Astrocyte (in vitro differentiated cells and primary cell): ENCODE data around the gene LMX1A. TPM values are rescaled to one million over a fixed set of nuclear protein-coding genes. Genes with fewer than 3 reads are reported as not detected.

Experiments
- DNase-seq: peaks from one replicate; pipeline ENCODE4 v3.0.0-alpha.2; 2010; ENCODE audit warnings: low read depth
- FAIRE-seq: peaks from 2 replicates; lab custom pipeline; 2011; peaks lifted over from hg19 to GRCh38; lab: Jason Lieb, UNC
- H2AFZ ChIP-seq: 2 replicates; pipeline ENCODE4 v1.6.0; 2012; ENCODE audit warnings: low read depth, low read length, inconsistent platforms
- H3K27ac ChIP-seq: 2 replicates; pipeline ENCODE4 v1.5.1; 2011; ENCODE audit warnings: low read depth, low read length, inconsistent platforms
- H3K27me3 ChIP-seq: 2 replicates; pipeline ENCODE4 v1.6.0; 2011; ENCODE audit warnings: low read length, inconsistent platforms; ENCODE audit not compliant: insufficient read depth
- H3K36me3 ChIP-seq: 2 replicates; pipeline ENCODE4 v1.5.1; 2011; ENCODE audit warnings: low read length, inconsistent platforms; ENCODE audit not compliant: insufficient read depth
- H3K4me1 ChIP-seq: 2 replicates; pipeline ENCODE4 v1.5.1; 2011; ENCODE audit warnings: low read length, inconsistent platforms; ENCODE audit not compliant: insufficient read depth
- H3K4me2 ChIP-seq: 2 replicates; pipeline ENCODE4 v1.6.0; 2012; ENCODE audit warnings: low read length, inconsistent platforms
- H3K4me3 ChIP-seq: 2 replicates; pipeline ENCODE4 v1.5.1; 2011; ENCODE audit warnings: low read depth, mild to moderate bottlenecking, low read length, inconsistent platforms; ENCODE audit not compliant: insufficient read depth
- H3K79me2 ChIP-seq: 2 replicates; pipeline ENCODE4 v1.6.0; 2012; ENCODE audit warnings: mild to moderate bottlenecking, low read length, inconsistent platforms; ENCODE audit not compliant: insufficient read depth
- H3K9ac ChIP-seq: 2 replicates; pipeline ENCODE4 v1.6.0; 2012; ENCODE audit warnings: mild to moderate bottlenecking, low read length, inconsistent platforms
- H3K9me3 ChIP-seq: 2 replicates; pipeline ENCODE4 v1.5.1; 2012; ENCODE audit warnings: low read depth, mild to moderate bottlenecking, low read length, inconsistent platforms; ENCODE audit not compliant: insufficient read depth
- H4K20me1 ChIP-seq: 2 replicates; pipeline ENCODE4 v1.6.0; 2012; ENCODE audit warnings: low read length, inconsistent platforms; ENCODE audit not compliant: insufficient read depth
- H3K27ac Mint-ChIP-seq: one replicate; pipeline ENCODE4 v1.8.0; 2021; ENCODE audit warnings: mild to moderate bottlenecking, mixed read lengths; ENCODE audit not compliant: unreplicated experiment
- H3K27me3 Mint-ChIP-seq: one replicate; pipeline ENCODE4 v1.8.0; 2021; ENCODE audit warnings: low read depth, mixed read lengths; ENCODE audit not compliant: unreplicated experiment
- H3K36me3 Mint-ChIP-seq: one replicate; pipeline ENCODE4 v1.8.0; 2021; ENCODE audit warnings: low read depth, mixed read lengths; ENCODE audit not compliant: unreplicated experiment
- H3K4me1 Mint-ChIP-seq: one replicate; pipeline ENCODE4 v1.8.0; 2021; ENCODE audit warnings: low read depth, mixed read lengths; ENCODE audit not compliant: unreplicated experiment
- H3K4me3 Mint-ChIP-seq: one replicate; pipeline ENCODE4 v1.8.0; 2021; ENCODE audit warnings: mild to moderate bottlenecking, moderate library complexity, mixed read lengths; ENCODE audit not compliant: unreplicated experiment
- H3K9me3 Mint-ChIP-seq: one replicate; pipeline ENCODE4 v1.8.0; 2021; ENCODE audit warnings: mild to moderate bottlenecking, mixed read lengths; ENCODE audit not compliant: unreplicated experiment
- CTCF ChIP-seq: IDR thresholded peaks from 2 replicates; pipeline ENCODE4 v1.5.1; 2011; ENCODE audit warnings: low read depth, mild to moderate bottlenecking, inconsistent platforms, low read length, moderate library complexity; ENCODE audit not compliant: insufficient read depth
- EZH2 ChIP-seq: IDR thresholded peaks from 2 replicates; pipeline ENCODE4 v1.6.1; 2012; ENCODE audit warnings: mild to moderate bottlenecking, low read length, inconsistent platforms; ENCODE audit not compliant: insufficient read depth
- total RNA-seq: library from RNA; stranded (reverse); gene quantifications from 2 replicates; pipeline ENCODE4 v1.2.1, GENCODE V29; 2021

LMX1A gene
- total RNA-seq, 1 donor from 2014 or later: not detected

GRCh38 chr1:165228676-165229075, 127.8 kb downstream of the LMX1A start:
- FAIRE-seq (no peak), DNase-seq (no peak)
- no peak overlapping the region for H3K27ac Mint-ChIP-seq
- H3K4me3 Mint-ChIP-seq: no peak overlapping the region
- no peak overlapping the region for H3K4me3 ChIP-seq
- H3K36me3 ChIP-seq: no peaks in the 10 kb centered on the region
- H3K79me2 ChIP-seq: no peaks in the 10 kb centered on the region
- no peak overlapping the region for H3K4me2 ChIP-seq
- H2AFZ ChIP-seq: no peak overlapping the region
- H3K4me1 ChIP-seq: no peaks in the 10 kb centered on the region
- peaks cover 7% of the 10 kb centered on the region for H3K9me3 Mint-ChIP-seq
- H3K27me3 ChIP-seq: no peaks in the 10 kb centered on the region
- TF ChIP-seq CTCF (no peak), EZH2 (no peak)
- no peaks in the 10 kb centered on the region for H3K4me1 Mint-ChIP-seq
- H3K27me3 Mint-ChIP-seq: peaks cover 48% of the 10 kb centered on the region
- H3K27ac ChIP-seq: no peak overlapping the region
- no peak overlapping the region for H3K9ac ChIP-seq
- no peaks in the 10 kb centered on the region for H3K36me3 Mint-ChIP-seq
- H4K20me1 ChIP-seq: no peaks in the 10 kb centered on the region
- peaks cover 3% of the 10 kb centered on the region for H3K9me3 ChIP-seq

- Histone ChIP-seq H3K4me3 (no peak overlapping the region), H3K27ac (no peak overlapping the region), H2AFZ (no peak overlapping the region), H3K36me3 (no peaks in the 10 kb centered on the region), H3K9ac (no peak overlapping the region), H3K79me2 (no peaks in the 10 kb centered on the region), H4K20me1 (no peaks in the 10 kb centered on the region), H3K9me3 (peaks cover 3% of the 10 kb centered on the region), H3K4me1 (no peaks in the 10 kb centered on the region), H3K27me3 (no peaks in the 10 kb centered on the region), H3K4me2 (no peak overlapping the region)
- TF ChIP-seq EZH2 (no peak), CTCF (no peak)
- H3K4me3 Mint-ChIP-seq: no peak overlapping the region
- no peak overlapping the region for H3K27ac Mint-ChIP-seq
- H3K9me3 Mint-ChIP-seq: peaks cover 7% of the 10 kb centered on the region
- no peak for DNase-seq
- H3K27me3 Mint-ChIP-seq: peaks cover 44% of the 10 kb centered on the region
- no peaks in the 10 kb centered on the region for H3K36me3 Mint-ChIP-seq
- FAIRE-seq: no peak
- H3K4me1 Mint-ChIP-seq: no peaks in the 10 kb centered on the region
Measured at GRCh38 chr1:165228111-165228655, 128.3 kb downstream of the LMX1A start.

- Histone ChIP-seq H3K79me2 (no peaks in the 10 kb centered on the region), H3K9ac (no peak overlapping the region), H3K4me1 (no peaks in the 10 kb centered on the region), H3K27me3 (no peaks in the 10 kb centered on the region), H3K36me3 (no peaks in the 10 kb centered on the region), H4K20me1 (no peaks in the 10 kb centered on the region), H3K9me3 (peaks cover 3% of the 10 kb centered on the region), H3K4me2 (no peak overlapping the region), H3K27ac (no peak overlapping the region), H3K4me3 (no peak overlapping the region), H2AFZ (no peak overlapping the region)
- no peak overlapping the region for H3K27ac Mint-ChIP-seq
- no peak overlapping the region for H3K4me3 Mint-ChIP-seq
- H3K9me3 Mint-ChIP-seq: peaks cover 7% of the 10 kb centered on the region
- TF ChIP-seq EZH2 (no peak), CTCF (no peak)
- FAIRE-seq: no peak
- peaks cover 27% of the 10 kb centered on the region for H3K27me3 Mint-ChIP-seq
- no peak for DNase-seq
- H3K36me3 Mint-ChIP-seq: no peaks in the 10 kb centered on the region
- no peaks in the 10 kb centered on the region for H3K4me1 Mint-ChIP-seq
Measured at GRCh38 chr1:165226326-165226725, 130.2 kb downstream of the LMX1A start.
